ENCODE measurements around the gene DCLK2. TPM values are rescaled to one million over a fixed set of nuclear protein-coding genes. Genes with fewer than 3 reads are reported as not detected.

Gene DCLK2
- total RNA-seq, 2 experiments from 2014 or later = not detected

- DNase-seq (ENCODE audit: low spot score) = no peak
- Histone ChIP-seq H3K9me3 (ENCODE audit: low read length) (no peaks in the 10 kb centered on the region), H3K79me2 (ENCODE audit: insufficient read depth, low read depth, low read length) (no peaks in the 10 kb centered on the region), H2AFZ (ENCODE audit: low read length) (no peak overlapping the region), H3K36me3 (ENCODE audit: insufficient read depth, low read length) (no peaks in the 10 kb centered on the region), H4K20me1 (ENCODE audit: insufficient read depth, low read length) (no peaks in the 10 kb centered on the region), H3K9me2 (ENCODE audit: insufficient read depth, low read length) (no peaks in the 10 kb centered on the region), H3K4me2 (ENCODE audit: low read length) (no peak overlapping the region), H3K27ac (ENCODE audit: low read depth, low read length, poor library complexity, severe bottlenecking) (no peak overlapping the region), H3K4me3 (ENCODE audit: low read depth, low read length, poor library complexity, severe bottlenecking) (no peak overlapping the region), H3K4me1 (ENCODE audit: insufficient read depth, low read length, poor library complexity, severe bottlenecking) (no peaks in the 10 kb centered on the region)
- no peak for TF ChIP-seq CTCF (conservative IDR thresholded peaks at IDR 0.05; ENCODE audit: low read length)
- TF ChIP-seq EZH2phosphoT487 (IDR thresholded peaks at IDR 0.05; ENCODE audit: borderline replicate concordance, low read depth, low read length) = no peak
- CTCF ChIA-PET (ENCODE audit: unreplicated experiment) = no interaction called here
- intact Hi-C loops (cut with micrococcal nuclease; ENCODE audit: unreplicated experiment) = no loop called here
- POLR2A ChIA-PET = interaction anchor here (0.7 to 1.2 kb wide), 2 partner anchors 13 to 302 kb away, joined by 4 read pairs; no protein-coding TSS in a partner anchor
- no TSS peak for BruUV-seq (replicated peaks)
These were observed 153.0 kb downstream of the DCLK2 start for GRCh38 chr4:150231107-150231770.

- no peak overlapping the region for H2AFZ ChIP-seq (ENCODE audit: low read length)
- no peaks in the 10 kb centered on the region for H3K79me2 ChIP-seq (ENCODE audit: insufficient read depth, low read depth, low read length)
- no peak overlapping the region for H3K4me2 ChIP-seq (ENCODE audit: low read length)
- intact Hi-C loops (cut with micrococcal nuclease; ENCODE audit: unreplicated experiment) = no loop called here
- H3K9me2 ChIP-seq (ENCODE audit: insufficient read depth, low read length) = no peaks in the 10 kb centered on the region
- H3K9me3 ChIP-seq (ENCODE audit: low read length) = no peaks in the 10 kb centered on the region
- TF ChIP-seq EZH2phosphoT487 (IDR thresholded peaks at IDR 0.05; ENCODE audit: borderline replicate concordance, low read depth, low read length) (no peak), CTCF (conservative IDR thresholded peaks at IDR 0.05; ENCODE audit: low read length) (no peak)
- no peak for DNase-seq (ENCODE audit: low spot score)
- H3K4me3 ChIP-seq (ENCODE audit: low read depth, low read length, poor library complexity, severe bottlenecking) = no peak overlapping the region
- H3K36me3 ChIP-seq (ENCODE audit: insufficient read depth, low read length) = no peaks in the 10 kb centered on the region
- POLR2A ChIA-PET = no interaction called here
- H4K20me1 ChIP-seq (ENCODE audit: insufficient read depth, low read length) = no peaks in the 10 kb centered on the region
- H3K4me1 ChIP-seq (ENCODE audit: insufficient read depth, low read length, poor library complexity, severe bottlenecking) = no peaks in the 10 kb centered on the region
- BruUV-seq (replicated peaks) = no TSS peak
- CTCF ChIA-PET (ENCODE audit: unreplicated experiment) = no interaction called here
- H3K27ac ChIP-seq (ENCODE audit: low read depth, low read length, poor library complexity, severe bottlenecking) = no peak overlapping the region
These were observed 153.8 kb downstream of the DCLK2 start for GRCh38 chr4:150232029-150232428.

- Histone ChIP-seq H3K9me2 (ENCODE audit: insufficient read depth, low read length) (no peaks in the 10 kb centered on the region), H3K4me1 (ENCODE audit: insufficient read depth, low read length, poor library complexity, severe bottlenecking) (no peaks in the 10 kb centered on the region), H3K4me2 (ENCODE audit: low read length) (no peak overlapping the region), H3K4me3 (ENCODE audit: low read depth, low read length, poor library complexity, severe bottlenecking) (no peak overlapping the region), H3K9me3 (ENCODE audit: low read length) (no peaks in the 10 kb centered on the region), H2AFZ (ENCODE audit: low read length) (no peak overlapping the region), H3K27ac (ENCODE audit: low read depth, low read length, poor library complexity, severe bottlenecking) (no peak overlapping the region), H3K36me3 (ENCODE audit: insufficient read depth, low read length) (no peaks in the 10 kb centered on the region), H4K20me1 (ENCODE audit: insufficient read depth, low read length) (no peaks in the 10 kb centered on the region), H3K79me2 (ENCODE audit: insufficient read depth, low read depth, low read length) (no peaks in the 10 kb centered on the region)
- BruUV-seq (replicated peaks) = no TSS peak
- intact Hi-C loops (cut with micrococcal nuclease; ENCODE audit: unreplicated experiment) = no loop called here
- ChIA-PET CTCF (ENCODE audit: unreplicated experiment) (no interaction called here), POLR2A (no interaction called here)
- DNase-seq (ENCODE audit: low spot score) = no peak
- no peak for TF ChIP-seq EZH2phosphoT487 (IDR thresholded peaks at IDR 0.05; ENCODE audit: borderline replicate concordance, low read depth, low read length)
- no peak for TF ChIP-seq CTCF (conservative IDR thresholded peaks at IDR 0.05; ENCODE audit: low read length)
These were observed 156.0 kb downstream of the DCLK2 start for GRCh38 chr4:150234246-150234645.

Measured in OCI-LY7 (cell line).